ENCODE measurements around the gene HS6ST3. TPM values are rescaled to one million over a fixed set of nuclear protein-coding genes. Genes with fewer than 3 reads are reported as not detected.
"Not testable (repeated sequence)": the region's sequence is repeated elsewhere in the genome, so short reads cannot be mapped to it uniquely, and the experiment has no call there.

HS6ST3 gene
- total and polyA plus RNA-seq, 5 donors from 2014 or later: not detected

- Mint-ChIP-seq H3K4me1 (no peaks in the 10 kb centered on the region), H3K27ac (no peak overlapping the region)
Observed at GRCh38 chr13:96500953-96501352, 411.0 kb downstream of the HS6ST3 start.

DNA sequence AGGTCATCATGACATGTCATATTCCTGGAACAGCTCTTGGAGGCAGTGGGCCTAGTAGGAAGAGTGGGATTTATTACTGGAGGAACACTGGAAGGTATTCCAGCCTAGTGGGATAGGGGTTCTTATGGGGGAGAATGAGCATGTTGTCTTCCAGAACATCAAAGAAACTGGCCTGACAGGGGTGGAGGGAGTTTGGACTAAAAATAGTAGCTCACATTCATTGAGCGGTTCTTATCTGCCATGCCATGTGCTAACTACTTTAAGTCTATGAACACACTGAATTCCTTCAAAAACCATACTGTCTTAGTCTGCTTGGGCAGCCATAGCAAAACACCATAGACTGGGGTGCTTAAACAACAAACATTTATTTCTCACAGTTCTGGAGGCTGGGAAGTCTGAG is 413.6 kb downstream of the HS6ST3 start:
- Mint-ChIP-seq H3K36me3 (no peaks in the 10 kb centered on the region), H3K27me3 (no peaks in the 10 kb centered on the region), H3K9me3 (peaks cover 0 to 7% (median 4%) of the 10 kb centered on the region in 7 donors), H3K4me1 (no peaks in the 10 kb centered on the region), H3K27ac (no peak overlapping the region), H3K4me3 (no peak overlapping the region)
- Histone ChIP-seq H3K27me3 (ENCODE audit: control insufficient read depth, insufficient read depth, low read length) (no peaks in the 10 kb centered on the region), H3K4me3 (ENCODE audit: low read depth, low read length) (no peak overlapping the region), H3K4me1 (ENCODE audit: control insufficient read depth, insufficient read depth, low read length, poor library complexity, severe bottlenecking) (no peaks in the 10 kb centered on the region), H3K36me3 (ENCODE audit: control insufficient read depth, insufficient read depth, low read length) (no peaks in the 10 kb centered on the region), H3K27ac (ENCODE audit: insufficient read depth, low read length, poor library complexity, severe bottlenecking) (no peak overlapping the region), H3K9me3 (ENCODE audit: control insufficient read depth in 2 of 2, low read length in 2 of 2) (no peaks in the 10 kb centered on the region)
- DNase-seq (no peak), ATAC-seq (ENCODE audit: low read depth in 2 of 2) (no peak)

More at GRCh38 chr13:96500953-96501352, 411.0 kb downstream of the HS6ST3 start:
- ATAC-seq (ENCODE audit: low read depth in 2 of 2): no peak
- no peaks in the 10 kb centered on the region for H3K4me1 ChIP-seq (ENCODE audit: control insufficient read depth, insufficient read depth, low read length, poor library complexity, severe bottlenecking)
- no peak for DNase-seq
- H3K9me3 ChIP-seq (ENCODE audit: control insufficient read depth in 2 of 2, low read length in 2 of 2): no peaks in the 10 kb centered on the region
- Mint-ChIP-seq H3K4me3 (no peak overlapping the region), H3K9me3 (peaks cover 3 to 14% (median 5%) of the 10 kb centered on the region in 7 donors), H3K27me3 (no peaks in the 10 kb centered on the region), H3K36me3 (no peaks in the 10 kb centered on the region)
- H3K27me3 ChIP-seq (ENCODE audit: control insufficient read depth, insufficient read depth, low read length): no peaks in the 10 kb centered on the region
- no peaks in the 10 kb centered on the region for H3K36me3 ChIP-seq (ENCODE audit: control insufficient read depth, insufficient read depth, low read length)
- H3K27ac ChIP-seq (ENCODE audit: insufficient read depth, low read length, poor library complexity, severe bottlenecking): no peak overlapping the region
- no peak overlapping the region for H3K4me3 ChIP-seq (ENCODE audit: low read depth, low read length)

- H3K36me3 ChIP-seq (ENCODE audit: control insufficient read depth, insufficient read depth, low read length): no peaks in the 10 kb centered on the region
- H3K9me3 Mint-ChIP-seq: peaks cover 0 to 8% (median 2%) of the 10 kb centered on the region in 7 donors
- H3K27me3 ChIP-seq (ENCODE audit: control insufficient read depth, insufficient read depth, low read length): no peaks in the 10 kb centered on the region
- H3K27me3 Mint-ChIP-seq: no peaks in the 10 kb centered on the region
- H3K4me1 ChIP-seq (ENCODE audit: control insufficient read depth, insufficient read depth, low read length, poor library complexity, severe bottlenecking): no peaks in the 10 kb centered on the region
- no peak for DNase-seq
- H3K9me3 ChIP-seq (ENCODE audit: control insufficient read depth in 2 of 2, low read length in 2 of 2): no peaks in the 10 kb centered on the region
- H3K36me3 Mint-ChIP-seq: no peaks in the 10 kb centered on the region
- H3K27ac ChIP-seq (ENCODE audit: insufficient read depth, low read length, poor library complexity, severe bottlenecking): no peak overlapping the region
- H3K27ac Mint-ChIP-seq: no peak overlapping the region
- H3K4me3 Mint-ChIP-seq: no peak overlapping the region
- H3K4me1 Mint-ChIP-seq: no peaks in the 10 kb centered on the region
- no peak overlapping the region for H3K4me3 ChIP-seq (ENCODE audit: low read depth, low read length)
- no peak for ATAC-seq (ENCODE audit: low read depth in 2 of 2)
Observed at GRCh38 chr13:96511587-96511986, 421.7 kb downstream of the HS6ST3 start.

DNA sequence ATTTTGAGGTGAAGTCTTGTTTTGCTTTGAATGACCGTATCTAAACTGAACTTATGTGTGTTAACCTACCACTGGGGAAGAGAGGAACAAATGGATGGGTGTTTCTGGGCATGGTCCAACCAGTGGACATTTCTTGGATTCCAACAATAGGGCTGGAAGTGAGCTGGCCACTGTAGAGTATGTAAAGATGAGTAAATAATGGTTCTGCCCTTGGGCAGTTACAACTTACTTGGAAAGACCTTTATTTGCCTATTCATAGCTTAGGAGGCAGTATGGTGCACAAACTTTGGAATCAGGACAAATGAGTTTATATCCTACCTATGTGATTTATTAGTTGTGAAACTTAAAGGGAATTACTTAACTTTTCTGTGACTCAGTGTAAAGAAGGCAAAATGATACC is 429.5 kb downstream of the HS6ST3 start:
- H3K4me1 ChIP-seq (ENCODE audit: control insufficient read depth, insufficient read depth, low read length, poor library complexity, severe bottlenecking): no peaks in the 10 kb centered on the region
- H3K9me3 ChIP-seq (ENCODE audit: control insufficient read depth in 2 of 2, low read length in 2 of 2): no peaks in the 10 kb centered on the region
- H3K4me3 Mint-ChIP-seq: no peak overlapping the region
- no peaks in the 10 kb centered on the region for H3K27me3 Mint-ChIP-seq
- ATAC-seq (ENCODE audit: low read depth in 2 of 2) (no peak), DNase-seq (no peak)
- H3K27ac Mint-ChIP-seq: no peak overlapping the region
- H3K27me3 ChIP-seq (ENCODE audit: control insufficient read depth, insufficient read depth, low read length): no peaks in the 10 kb centered on the region
- no peak overlapping the region for H3K4me3 ChIP-seq (ENCODE audit: low read depth, low read length)
- H3K36me3 ChIP-seq (ENCODE audit: control insufficient read depth, insufficient read depth, low read length): no peaks in the 10 kb centered on the region
- peaks cover 0 to 7% (median 3%) of the 10 kb centered on the region in 7 donors for H3K9me3 Mint-ChIP-seq
- H3K27ac ChIP-seq (ENCODE audit: insufficient read depth, low read length, poor library complexity, severe bottlenecking): no peak overlapping the region
- H3K36me3 Mint-ChIP-seq: no peaks in the 10 kb centered on the region
- no peaks in the 10 kb centered on the region for H3K4me1 Mint-ChIP-seq

DNA sequence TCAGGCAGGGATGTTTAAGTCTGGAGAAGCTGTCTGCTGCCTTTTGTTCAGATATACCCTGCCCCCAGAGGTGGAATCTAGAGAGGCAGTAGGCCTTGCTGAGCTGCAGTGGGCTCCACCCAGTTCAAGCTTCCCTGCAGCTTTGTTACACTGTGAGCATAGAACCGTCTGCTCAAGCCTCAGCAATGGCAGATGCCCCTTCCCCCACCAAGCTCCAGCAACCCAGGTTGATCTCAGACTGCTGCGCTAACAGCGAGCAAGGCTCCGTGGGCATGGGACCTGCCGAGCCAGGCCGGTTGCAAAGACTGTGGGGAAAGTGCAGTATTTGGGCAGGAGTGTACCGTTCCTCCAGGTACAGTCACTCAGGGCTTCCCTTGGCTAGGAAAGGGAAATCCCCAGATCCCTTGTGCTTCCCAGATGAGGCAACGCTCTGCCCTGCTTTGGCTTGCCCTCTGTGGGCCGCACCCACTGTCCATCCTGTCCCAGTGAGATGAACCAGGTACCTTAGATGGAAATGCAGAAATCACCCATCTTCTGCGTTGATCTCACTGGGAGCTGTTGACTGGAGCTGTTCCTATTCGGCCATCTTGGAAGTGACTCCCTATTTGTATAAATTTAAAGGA is 434.6 kb downstream of the HS6ST3 start:
- not testable (repeated sequence) for ATAC-seq (ENCODE audit: low read depth in 2 of 2); H3K4me3 ChIP-seq (ENCODE audit: low read depth, low read length); H3K4me3 Mint-ChIP-seq; H3K4me1 Mint-ChIP-seq; H3K27ac Mint-ChIP-seq; H3K36me3 Mint-ChIP-seq; H3K27me3 ChIP-seq (ENCODE audit: control insufficient read depth, insufficient read depth, low read length); H3K27me3 Mint-ChIP-seq; H3K9me3 ChIP-seq (ENCODE audit: control insufficient read depth in 2 of 2, low read length in 2 of 2); H3K9me3 Mint-ChIP-seq; H3K36me3 ChIP-seq (ENCODE audit: control insufficient read depth, insufficient read depth, low read length); H3K27ac ChIP-seq (ENCODE audit: insufficient read depth, low read length, poor library complexity, severe bottlenecking); H3K4me1 ChIP-seq (ENCODE audit: control insufficient read depth, insufficient read depth, low read length, poor library complexity, severe bottlenecking); DNase-seq

DNA sequence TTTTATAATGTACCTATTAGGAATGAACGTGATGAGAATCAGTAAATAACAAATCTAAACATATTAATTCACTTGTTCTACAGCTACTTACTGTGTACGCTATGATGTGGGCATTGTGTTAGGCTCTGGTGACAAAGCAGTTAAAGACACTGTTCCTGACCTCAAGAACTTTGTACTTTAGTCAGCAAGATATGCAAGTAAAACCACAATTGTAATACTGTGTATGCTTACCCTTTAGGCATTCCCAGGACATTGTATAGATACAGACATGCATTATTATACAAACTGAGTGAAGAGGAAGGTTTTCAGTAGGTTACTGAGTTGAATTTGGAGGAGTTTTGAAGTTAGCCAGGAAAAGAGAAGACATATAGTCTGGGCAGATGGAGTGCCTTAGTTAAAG is 435.8 kb downstream of the HS6ST3 start:
- Mint-ChIP-seq H3K27me3 (no peaks in the 10 kb centered on the region), H3K9me3 (peaks cover 2 to 9% (median 3%) of the 10 kb centered on the region in 7 donors)
- ATAC-seq (ENCODE audit: low read depth in 2 of 2): no peak

GRCh38 chr13:96527497-96527896 is 437.6 kb downstream of the HS6ST3 start:
- peaks cover 2 to 11% (median 4%) of the 10 kb centered on the region in 7 donors for H3K9me3 Mint-ChIP-seq
- H3K36me3 Mint-ChIP-seq: no peaks in the 10 kb centered on the region
- no peaks in the 10 kb centered on the region for H3K4me1 Mint-ChIP-seq
- H3K4me1 ChIP-seq (ENCODE audit: control insufficient read depth, insufficient read depth, low read length, poor library complexity, severe bottlenecking): no peaks in the 10 kb centered on the region
- H3K27ac ChIP-seq (ENCODE audit: insufficient read depth, low read length, poor library complexity, severe bottlenecking): no peak overlapping the region
- no peaks in the 10 kb centered on the region for H3K27me3 Mint-ChIP-seq
- DNase-seq: no peak
- no peak overlapping the region for H3K27ac Mint-ChIP-seq
- ATAC-seq (ENCODE audit: low read depth in 2 of 2): no peak
- H3K36me3 ChIP-seq (ENCODE audit: control insufficient read depth, insufficient read depth, low read length): no peaks in the 10 kb centered on the region
- H3K27me3 ChIP-seq (ENCODE audit: control insufficient read depth, insufficient read depth, low read length): no peaks in the 10 kb centered on the region
- no peak overlapping the region for H3K4me3 ChIP-seq (ENCODE audit: low read depth, low read length)
- no peak overlapping the region for H3K4me3 Mint-ChIP-seq
- no peaks in the 10 kb centered on the region for H3K9me3 ChIP-seq (ENCODE audit: control insufficient read depth in 2 of 2, low read length in 2 of 2)

More for the DNA sequence above, 435.8 kb downstream of the HS6ST3 start:
- no peak for DNase-seq
- Histone ChIP-seq H3K4me3 (ENCODE audit: low read depth, low read length) (no peak overlapping the region), H3K27ac (ENCODE audit: insufficient read depth, low read length, poor library complexity, severe bottlenecking) (no peak overlapping the region), H3K27me3 (ENCODE audit: control insufficient read depth, insufficient read depth, low read length) (no peaks in the 10 kb centered on the region), H3K9me3 (ENCODE audit: control insufficient read depth in 2 of 2, low read length in 2 of 2) (no peaks in the 10 kb centered on the region), H3K4me1 (ENCODE audit: control insufficient read depth, insufficient read depth, low read length, poor library complexity, severe bottlenecking) (no peaks in the 10 kb centered on the region), H3K36me3 (ENCODE audit: control insufficient read depth, insufficient read depth, low read length) (no peaks in the 10 kb centered on the region)
- Mint-ChIP-seq H3K4me3 (no peak overlapping the region), H3K27ac (no peak overlapping the region), H3K36me3 (no peaks in the 10 kb centered on the region), H3K4me1 (no peaks in the 10 kb centered on the region)

DNA sequence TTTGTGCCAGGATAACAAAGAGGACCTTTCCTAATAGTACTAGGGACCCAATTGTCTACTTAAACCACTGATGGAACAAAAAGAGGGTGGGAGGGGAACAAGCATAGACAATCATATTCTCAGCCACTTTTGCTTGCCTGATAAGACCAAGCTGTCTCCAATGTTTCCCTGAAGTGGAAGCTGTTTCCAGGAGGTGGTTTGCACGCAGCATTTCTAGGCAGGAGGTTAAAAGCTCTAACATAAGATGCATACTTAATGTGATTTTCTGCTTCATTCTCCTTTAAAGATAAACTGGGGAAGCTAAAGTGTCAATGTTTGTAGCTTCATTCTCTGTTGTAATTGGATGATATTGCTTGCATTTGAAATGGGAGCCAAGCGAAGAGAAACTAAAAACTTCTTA is 442.9 kb downstream of the HS6ST3 start:
- DNase-seq: no peak
- Mint-ChIP-seq H3K4me3 (no peak overlapping the region), H3K4me1 (no peaks in the 10 kb centered on the region), H3K27ac (no peak overlapping the region), H3K36me3 (no peaks in the 10 kb centered on the region), H3K9me3 (peaks cover 0 to 17% (median 5%) of the 10 kb centered on the region in 7 donors), H3K27me3 (no peaks in the 10 kb centered on the region)
- no peak for ATAC-seq (ENCODE audit: low read depth in 2 of 2)
- Histone ChIP-seq H3K4me3 (ENCODE audit: low read depth, low read length) (no peak overlapping the region), H3K27ac (ENCODE audit: insufficient read depth, low read length, poor library complexity, severe bottlenecking) (no peak overlapping the region), H3K27me3 (ENCODE audit: control insufficient read depth, insufficient read depth, low read length) (no peaks in the 10 kb centered on the region), H3K4me1 (ENCODE audit: control insufficient read depth, insufficient read depth, low read length, poor library complexity, severe bottlenecking) (no peaks in the 10 kb centered on the region), H3K9me3 (ENCODE audit: control insufficient read depth in 2 of 2, low read length in 2 of 2) (no peaks in the 10 kb centered on the region), H3K36me3 (ENCODE audit: control insufficient read depth, insufficient read depth, low read length) (no peaks in the 10 kb centered on the region)
